Nephron progenitor cell (in vitro differentiated cells): ENCODE results near the gene PCSK5.

Experiments used
- DNase-seq: peaks from one replicate; pipeline ENCODE4 v3.0.0; 2021
- H3K27ac Mint-ChIP-seq: 2 replicates; pipeline ENCODE4 v1.8.0; 2021; ENCODE audit warnings: mild to moderate bottlenecking, moderate library complexity, mixed read lengths
- H3K27me3 Mint-ChIP-seq: 2 replicates; pipeline ENCODE4 v1.8.0; 2021; ENCODE audit warnings: mild to moderate bottlenecking, low read depth, mixed read lengths; ENCODE audit not compliant: poor library complexity
- H3K36me3 Mint-ChIP-seq: 2 replicates; pipeline ENCODE4 v1.8.0; 2021; ENCODE audit warnings: low read depth, mixed read lengths
- H3K4me1 Mint-ChIP-seq: 2 replicates; pipeline ENCODE4 v1.8.0; 2021; ENCODE audit warnings: mixed read lengths
- H3K4me3 Mint-ChIP-seq: 2 replicates; pipeline ENCODE4 v1.8.0; 2021; ENCODE audit warnings: mild to moderate bottlenecking, moderate library complexity, mixed read lengths
- H3K9me3 Mint-ChIP-seq: 2 replicates; pipeline ENCODE4 v1.8.0; 2021; ENCODE audit warnings: mild to moderate bottlenecking, moderate library complexity, mixed read lengths
- TF ChIP-seq, protein P1 (sequence below): fragments of 200-600 bp; sonication (generic); IDR thresholded peaks from 2 replicates; pipeline ENCODE4 v1.5.0; 2021; ENCODE audit warnings: antibody characterized with exemption

PCSK5 gene

DNA sequence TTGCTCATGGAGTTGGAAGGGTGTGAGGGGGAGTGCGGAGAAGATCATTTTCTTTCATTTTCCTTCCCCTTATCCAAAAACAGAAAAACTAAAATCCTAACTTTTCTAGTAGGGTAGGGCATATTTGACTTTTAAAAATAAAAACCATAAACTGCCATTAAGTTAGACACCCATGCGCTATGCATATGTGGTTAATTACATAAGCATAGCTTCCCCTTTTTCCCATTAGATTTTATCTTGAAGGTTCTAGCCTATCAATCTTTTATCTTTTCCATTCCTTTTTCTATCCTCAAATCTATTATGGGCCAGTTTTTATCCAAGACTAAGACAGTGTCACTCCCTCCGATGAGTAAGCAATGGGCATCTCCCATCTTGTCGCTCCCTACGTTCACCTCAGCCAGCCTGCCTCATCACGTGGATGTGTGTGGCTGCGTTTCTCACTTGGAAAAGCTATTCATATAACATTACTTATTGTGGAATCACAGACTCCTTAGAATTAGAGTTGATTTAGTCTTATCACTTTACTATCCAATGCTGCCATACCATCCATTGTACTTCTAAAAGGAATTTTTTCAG lies 49.2 kb downstream of the PCSK5 start:
- no peak overlapping the region for H3K4me3 Mint-ChIP-seq
- TF ChIP-seq, protein P1, sequence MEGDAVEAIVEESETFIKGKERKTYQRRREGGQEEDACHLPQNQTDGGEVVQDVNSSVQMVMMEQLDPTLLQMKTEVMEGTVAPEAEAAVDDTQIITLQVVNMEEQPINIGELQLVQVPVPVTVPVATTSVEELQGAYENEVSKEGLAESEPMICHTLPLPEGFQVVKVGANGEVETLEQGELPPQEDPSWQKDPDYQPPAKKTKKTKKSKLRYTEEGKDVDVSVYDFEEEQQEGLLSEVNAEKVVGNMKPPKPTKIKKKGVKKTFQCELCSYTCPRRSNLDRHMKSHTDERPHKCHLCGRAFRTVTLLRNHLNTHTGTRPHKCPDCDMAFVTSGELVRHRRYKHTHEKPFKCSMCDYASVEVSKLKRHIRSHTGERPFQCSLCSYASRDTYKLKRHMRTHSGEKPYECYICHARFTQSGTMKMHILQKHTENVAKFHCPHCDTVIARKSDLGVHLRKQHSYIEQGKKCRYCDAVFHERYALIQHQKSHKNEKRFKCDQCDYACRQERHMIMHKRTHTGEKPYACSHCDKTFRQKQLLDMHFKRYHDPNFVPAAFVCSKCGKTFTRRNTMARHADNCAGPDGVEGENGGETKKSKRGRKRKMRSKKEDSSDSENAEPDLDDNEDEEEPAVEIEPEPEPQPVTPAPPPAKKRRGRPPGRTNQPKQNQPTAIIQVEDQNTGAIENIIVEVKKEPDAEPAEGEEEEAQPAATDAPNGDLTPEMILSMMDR, result no peak
- DNase-seq, result no peak
- H3K9me3 Mint-ChIP-seq, result peaks cover 7% of the 10 kb centered on the region
- no peaks in the 10 kb centered on the region for H3K27me3 Mint-ChIP-seq
- H3K4me1 Mint-ChIP-seq, result no peaks in the 10 kb centered on the region
- H3K27ac Mint-ChIP-seq, result no peak overlapping the region
- H3K36me3 Mint-ChIP-seq, result peaks cover 99% of the 10 kb centered on the region

DNA sequence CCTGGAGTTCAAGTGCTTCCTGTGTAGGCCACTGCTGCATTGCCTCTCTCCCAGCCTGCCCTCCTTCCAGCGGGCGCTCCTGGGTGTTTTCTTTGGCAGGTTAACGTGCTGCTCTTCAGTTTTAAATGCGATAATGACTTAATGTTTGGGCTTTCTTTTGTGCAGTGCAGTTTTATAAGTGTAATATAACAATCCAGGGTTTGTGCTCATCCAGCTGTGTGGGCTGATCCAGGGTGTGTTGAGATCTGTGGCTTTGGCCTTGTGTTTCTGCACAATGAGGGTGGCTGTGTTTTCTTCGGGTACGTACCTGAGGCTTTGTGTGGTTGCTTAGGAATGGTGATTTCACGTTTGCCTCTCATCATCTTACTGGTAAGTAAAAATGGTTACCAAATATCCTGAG lies 50.6 kb downstream of the PCSK5 start:
- no peaks in the 10 kb centered on the region for H3K4me1 Mint-ChIP-seq
- H3K27ac Mint-ChIP-seq, result no peak overlapping the region
- DNase-seq, result no peak
- no peaks in the 10 kb centered on the region for H3K27me3 Mint-ChIP-seq
- peaks cover 97% of the 10 kb centered on the region for H3K36me3 Mint-ChIP-seq
- H3K4me3 Mint-ChIP-seq, result no peak overlapping the region
- H3K9me3 Mint-ChIP-seq, result peaks cover 7% of the 10 kb centered on the region
- TF ChIP-seq, protein P1, result no peak

DNA sequence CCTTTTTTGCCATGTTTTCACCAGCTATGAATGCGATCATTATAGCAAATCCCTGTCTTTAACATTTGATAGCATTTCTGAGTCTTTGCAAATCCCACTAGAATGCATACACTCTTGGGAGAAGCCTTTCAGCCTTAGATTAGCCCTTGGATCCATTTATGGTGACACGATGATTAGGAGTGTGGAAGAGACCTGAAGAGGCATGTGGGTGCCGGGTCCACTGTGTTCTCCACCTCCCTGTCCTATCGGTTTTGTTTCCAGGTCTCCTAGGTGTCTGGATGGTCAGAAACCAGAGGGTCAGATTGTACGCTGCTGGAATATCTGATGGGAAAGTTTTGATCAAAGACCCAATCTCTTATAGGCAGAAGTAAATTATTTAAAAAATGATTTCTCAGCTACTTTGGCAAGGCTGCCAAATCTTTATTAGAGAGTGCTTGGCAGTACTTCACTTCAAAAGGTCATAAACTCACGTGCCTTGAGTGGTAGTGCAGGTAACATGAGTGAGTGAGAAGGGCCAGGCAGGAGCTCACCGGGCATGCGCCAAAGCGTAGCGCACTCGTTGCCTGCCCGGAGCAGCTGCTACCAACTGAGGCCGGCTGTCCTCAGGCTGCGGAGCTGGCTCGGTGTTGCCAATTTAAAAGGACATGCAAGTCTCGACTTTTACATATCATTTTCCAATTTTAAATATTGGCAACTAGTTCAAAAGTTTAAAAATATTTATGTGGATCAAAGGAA lies 51.3 kb downstream of the PCSK5 start:
- H3K4me3 Mint-ChIP-seq, result no peak overlapping the region
- peaks cover 97% of the 10 kb centered on the region for H3K36me3 Mint-ChIP-seq
- no peaks in the 10 kb centered on the region for H3K27me3 Mint-ChIP-seq
- no peak overlapping the region for H3K27ac Mint-ChIP-seq
- peaks cover 7% of the 10 kb centered on the region for H3K9me3 Mint-ChIP-seq
- no peaks in the 10 kb centered on the region for H3K4me1 Mint-ChIP-seq
- no peak for DNase-seq
- TF ChIP-seq, protein P1, result no peak

DNA sequence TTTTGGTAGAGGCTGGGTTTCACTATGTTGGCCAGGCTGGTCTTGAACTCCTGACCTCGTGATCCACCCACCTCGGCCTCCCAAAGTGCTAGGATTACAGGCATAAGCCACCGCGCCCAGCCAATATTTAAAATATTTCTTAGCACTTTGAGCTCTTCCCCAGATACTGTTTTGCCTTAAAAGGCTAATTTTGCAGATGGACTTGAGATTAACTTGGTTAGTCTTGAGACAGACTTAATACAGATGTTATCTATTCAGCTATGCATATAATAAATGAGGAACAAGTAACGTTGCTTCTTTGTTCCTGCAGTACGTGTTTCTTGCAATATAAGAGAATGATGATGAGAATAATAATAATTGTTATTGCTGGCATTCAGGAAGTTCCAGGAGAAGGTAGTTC lies 56.3 kb downstream of the PCSK5 start:
- Mint-ChIP-seq H3K4me1 (no peaks in the 10 kb centered on the region), H3K9me3 (peaks cover 9% of the 10 kb centered on the region), H3K4me3 (no peak overlapping the region), H3K27ac (peak overlapping the region; percentile 5), H3K27me3 (no peaks in the 10 kb centered on the region), H3K36me3 (peaks cover 94% of the 10 kb centered on the region)
- no peak for DNase-seq
- TF ChIP-seq, protein P1, result no peak

DNA sequence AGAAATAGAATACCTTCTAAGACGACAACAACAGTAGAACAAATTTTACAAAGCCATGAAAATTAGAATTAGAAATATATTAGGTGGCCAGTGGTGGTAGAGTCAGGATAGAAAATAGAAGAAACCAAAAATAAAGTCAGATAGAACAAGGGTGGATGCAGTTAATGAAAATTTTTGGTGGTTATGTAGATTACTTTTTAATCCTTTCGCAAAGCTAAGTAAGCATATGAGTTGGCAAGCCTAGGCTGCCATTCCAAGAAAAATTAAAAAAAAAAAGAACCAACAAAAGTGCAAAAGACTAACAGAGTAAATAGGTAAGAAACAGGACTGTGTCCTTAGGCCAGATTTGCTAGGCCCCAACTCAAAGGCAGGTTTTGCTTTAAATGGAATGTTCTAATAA lies 56.8 kb downstream of the PCSK5 start:
- Mint-ChIP-seq H3K27me3 (no peaks in the 10 kb centered on the region), H3K4me3 (no peak overlapping the region), H3K4me1 (no peaks in the 10 kb centered on the region), H3K27ac (peak overlapping the region; percentile 5), H3K9me3 (peaks cover 9% of the 10 kb centered on the region), H3K36me3 (peaks cover 94% of the 10 kb centered on the region)
- TF ChIP-seq, protein P1, result no peak
- no peak for DNase-seq

DNA sequence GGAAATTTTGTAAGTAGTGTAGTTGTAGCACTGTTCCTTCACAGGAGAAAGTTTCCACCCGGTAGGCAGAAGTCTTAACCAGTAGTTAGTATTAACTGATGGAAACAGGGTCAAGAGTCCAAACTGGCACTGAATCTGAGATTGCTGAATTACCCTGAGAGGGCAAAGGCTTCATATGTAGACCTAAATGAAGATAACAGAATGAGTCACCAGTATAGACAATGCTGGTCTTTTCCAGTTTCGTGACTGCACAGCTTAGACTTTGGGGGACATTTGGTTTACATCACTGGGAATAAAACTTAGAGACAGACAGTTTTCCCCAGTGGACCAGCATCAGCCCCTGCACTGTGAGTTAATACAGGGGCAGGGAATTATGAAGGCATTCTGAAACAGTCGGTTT lies 60.5 kb downstream of the PCSK5 start:
- Mint-ChIP-seq H3K36me3 (peaks cover 70% of the 10 kb centered on the region), H3K27me3 (no peaks in the 10 kb centered on the region)
- TF ChIP-seq, protein P1, result no peak

More for the DNA sequence above, 60.5 kb downstream of the PCSK5 start:
- peak overlapping the region; percentile 51 for H3K27ac Mint-ChIP-seq
- peaks cover 9% of the 10 kb centered on the region for H3K9me3 Mint-ChIP-seq
- no peak for DNase-seq
- H3K4me1 Mint-ChIP-seq, result peaks cover 28% of the 10 kb centered on the region
- no peak overlapping the region for H3K4me3 Mint-ChIP-seq
